CD14-positive monocyte (primary cell): Measurements from ENCODE around the gene LHFPL3. TPM values are rescaled to one million over a fixed set of nuclear protein-coding genes. Genes with fewer than 3 reads are reported as not detected.
A peak's percentile ranks its signal among the peaks of the same experiment; 100 is the strongest.

ENCODE experiments used
- DNase-seq, 3 donors: peaks; one replicate each; pipeline ENCODE4 v3.0.0-alpha.2; 2011 to 2022
- H2AFZ ChIP-seq: 2 replicates; pipeline ENCODE4 v1.6.0; 2012; ENCODE audit warnings: mild to moderate bottlenecking, low read depth, low read length, inconsistent platforms; ENCODE audit not compliant: insufficient read depth, poor library complexity, severe bottlenecking
- H3K27ac ChIP-seq, 2 donors: 1 replicate in 1 of 2; 2 replicates in 1 of 2; pipeline ENCODE4 v1.5.1; 2012 to 2013; ENCODE audit warnings: low read length in 2 of 2, control low read depth in 1 of 2, inconsistent platforms in 1 of 2, low read depth in 1 of 2, mild to moderate bottlenecking in 1 of 2
- H3K27me3 ChIP-seq, 2 donors: one replicate each; pipeline versions ENCODE4 v1.6.0 to v1.6.1; 2011 to 2013; ENCODE audit warnings: low read length in 2 of 2; ENCODE audit not compliant: control insufficient read depth in 2 of 2, insufficient read depth in 2 of 2
- H3K36me3 ChIP-seq, 2 donors: replicated peaks in 1 of 2; 1 replicate in 1 of 2; 2 replicates in 1 of 2; pipeline versions ENCODE4 v1.5.1 to v1.6.1; 2012 to 2013; ENCODE audit warnings: low read length in 2 of 2, control low read depth in 1 of 2, inconsistent platforms in 1 of 2, mild to moderate bottlenecking in 1 of 2; ENCODE audit not compliant: insufficient read depth in 2 of 2, control insufficient read depth in 1 of 2
- H3K4me1 ChIP-seq, 2 donors: 1 replicate in 1 of 2; 2 replicates in 1 of 2; pipeline versions ENCODE4 v1.5.1 to v1.6.1; 2012 to 2013; ENCODE audit warnings: low read length in 2 of 2, control low read depth in 1 of 2, inconsistent platforms in 1 of 2, mild to moderate bottlenecking in 1 of 2, moderate library complexity in 1 of 2; ENCODE audit not compliant: insufficient read depth in 2 of 2, control insufficient read depth in 1 of 2
- H3K4me2 ChIP-seq: replicated peaks from 2 replicates; pipeline ENCODE3; 2012; ENCODE audit warnings: low read length, moderate library complexity, mild to moderate bottlenecking; ENCODE audit not compliant: poor library complexity, severe bottlenecking; ENCODE audit errors: extremely low read depth
- H3K4me3 ChIP-seq, 3 experiments: fragments of 200-600 bp in 1 of 3; sonication (generic) in 1 of 3; replicated peaks in 1 of 3; 1 replicate in 2 of 3; 2 replicates in 1 of 3; pipeline ENCODE4 v1.5.1; 2011 to 2013; ENCODE audit warnings: low read length in 3 of 3, mild to moderate bottlenecking in 3 of 3, control low read depth in 2 of 3, low read depth in 2 of 3, inconsistent platforms in 1 of 3, moderate library complexity in 1 of 3
- H3K79me2 ChIP-seq: 2 replicates; pipeline ENCODE4 v1.6.0; 2012; ENCODE audit warnings: mild to moderate bottlenecking, control low read depth, inconsistent platforms, low read length, moderate library complexity; ENCODE audit not compliant: insufficient read depth
- H3K9ac ChIP-seq: 2 replicates; pipeline ENCODE4 v1.6.0; 2017; ENCODE audit warnings: low read length, mild to moderate bottlenecking; ENCODE audit not compliant: insufficient read depth, poor library complexity, severe bottlenecking
- H3K9me3 ChIP-seq, 2 donors: replicated peaks in 1 of 2; 1 replicate in 1 of 2; 2 replicates in 1 of 2; pipeline versions ENCODE4 v1.5.1 to v1.6.1; 2012 to 2013; ENCODE audit warnings: low read length in 2 of 2, control low read depth in 1 of 2; ENCODE audit not compliant: control insufficient read depth in 1 of 2, insufficient read depth in 1 of 2
- H4K20me1 ChIP-seq: 2 replicates; pipeline ENCODE4 v1.6.0; 2012; ENCODE audit warnings: mild to moderate bottlenecking, low read length, control low read depth, moderate library complexity; ENCODE audit not compliant: insufficient read depth
- H3K27ac Mint-ChIP-seq, 7 donors: one replicate each; pipeline ENCODE4 v1.8.0; 2020; ENCODE audit warnings: mild to moderate bottlenecking in 7 of 7, mixed read lengths in 7 of 7, moderate library complexity in 6 of 7, inconsistent platforms in 2 of 7
- H3K27me3 Mint-ChIP-seq, 3 donors: one replicate each; pipeline ENCODE4 v1.8.0; 2021 to 2022; ENCODE audit warnings: low read depth in 3 of 3, mild to moderate bottlenecking in 3 of 3, mixed read lengths in 3 of 3, moderate library complexity in 3 of 3, inconsistent platforms in 1 of 3
- H3K36me3 Mint-ChIP-seq, 2 donors: one replicate each; pipeline ENCODE4 v1.8.0; 2020; ENCODE audit warnings: mixed read lengths in 2 of 2, inconsistent platforms in 1 of 2, mild to moderate bottlenecking in 1 of 2
- H3K4me1 Mint-ChIP-seq: one replicate; pipeline ENCODE4 v1.8.0; 2020; ENCODE audit warnings: mild to moderate bottlenecking, mixed read lengths
- H3K4me3 Mint-ChIP-seq, 2 donors: one replicate each; pipeline ENCODE4 v1.8.0; 2020; ENCODE audit warnings: mild to moderate bottlenecking in 2 of 2, mixed read lengths in 2 of 2, moderate library complexity in 1 of 2
- H3K9me3 Mint-ChIP-seq, 7 donors: one replicate each; pipeline ENCODE4 v1.8.0; 2020 to 2022; ENCODE audit warnings: mixed read lengths in 7 of 7, mild to moderate bottlenecking in 6 of 7, moderate library complexity in 6 of 7, inconsistent platforms in 2 of 7
- CTCF ChIP-seq: fragments of 200-600 bp; IDR thresholded peaks from one replicate; pipeline ENCODE4 v1.8.0; 2022; ENCODE audit warnings: antibody characterized with exemption, mild to moderate bottlenecking
- WGBS: methylation state at CpG from one replicate; pipeline ENCODE4 v1.1.5; 2013; ENCODE audit warnings: missing lambda C conversion rate; ENCODE audit not compliant: insufficient coverage; 5-methylcytosine and 5-hydroxymethylcytosine counted together
- intact Hi-C, 2 donors: fragments of 100-400 bp; cut with micrococcal nuclease; formaldehyde crosslinking; loops; one replicate each; pipeline versions ENCODE4 v1.15.0 to v1.15.1; 2023
- polyA plus RNA-seq, 3 donors: library from polyadenylated mRNA; depleted of rRNA in 1 of 3; unstranded in 2 of 3; stranded (reverse) in 1 of 3; fragments of 300-500 nt in 2 of 3; fragments of >200 nt in 1 of 3; fragmentation: Illumina TruSeq in 2 of 3; gene quantifications; 1 replicate in 2 of 3; 2 replicates in 1 of 3; pipeline ENCODE4 v1.2.3, GENCODE V29; 2012 to 2021

Gene LHFPL3
- polyA plus RNA-seq, 3 donors, result not detected

GRCh38 chr7:104327938-104328295, 486 bp upstream of the LHFPL3 start:
- no peak for TF ChIP-seq CTCF
- no peaks in the 10 kb centered on the region for H3K79me2 ChIP-seq
- peaks cover 39 to 59% (median 45%) of the 10 kb centered on the region in 3 donors for H3K27me3 Mint-ChIP-seq
- intact Hi-C loops, result no loop called here
- no peak overlapping the region for H3K4me2 ChIP-seq
- H3K9me3 ChIP-seq, result peaks cover 0 to 5% of the 10 kb centered on the region in 2 donors
- no peak overlapping the region for H3K27ac Mint-ChIP-seq
- WGBS, result 11% methylated on average over 13 of the region's 13 CpGs
- no peak overlapping the region for H2AFZ ChIP-seq
- no peak for DNase-seq
- peak overlapping the region in 1 of 2 donors; percentile 80 for H3K4me3 Mint-ChIP-seq
- H3K9ac ChIP-seq, result no peak overlapping the region
- peaks cover 40 to 46% of the 10 kb centered on the region in 2 donors for H3K27me3 ChIP-seq
- H3K36me3 ChIP-seq, result no peaks in the 10 kb centered on the region
- H4K20me1 ChIP-seq, result no peaks in the 10 kb centered on the region
- H3K36me3 Mint-ChIP-seq, result peaks cover 0 to 2% of the 10 kb centered on the region in 2 donors
- H3K4me1 ChIP-seq, result no peaks in the 10 kb centered on the region
- H3K4me1 Mint-ChIP-seq, result peaks cover 2% of the 10 kb centered on the region
- peaks cover 0 to 13% (median 4%) of the 10 kb centered on the region in 7 donors for H3K9me3 Mint-ChIP-seq
- H3K27ac ChIP-seq, result no peak overlapping the region
- H3K4me3 ChIP-seq, result no peak overlapping the region

- Mint-ChIP-seq H3K4me3 (peak overlapping the region in 1 of 2 donors; percentile 77), H3K4me1 (peaks cover 2% of the 10 kb centered on the region), H3K27me3 (peaks cover 39 to 60% (median 46%) of the 10 kb centered on the region in 3 donors), H3K36me3 (peaks cover 0 to 2% of the 10 kb centered on the region in 2 donors), H3K9me3 (peaks cover 0 to 13% (median 4%) of the 10 kb centered on the region in 7 donors), H3K27ac (no peak overlapping the region)
- intact Hi-C loops, result no loop called here
- no peak overlapping the region for H3K27ac ChIP-seq
- TF ChIP-seq CTCF, result no peak
- H3K4me3 ChIP-seq, result no peak overlapping the region
- H4K20me1 ChIP-seq, result no peaks in the 10 kb centered on the region
- no peak overlapping the region for H2AFZ ChIP-seq
- peaks cover 40 to 46% of the 10 kb centered on the region in 2 donors for H3K27me3 ChIP-seq
- H3K4me2 ChIP-seq, result no peak overlapping the region
- H3K9ac ChIP-seq, result no peak overlapping the region
- no peak for DNase-seq
- peaks cover 0 to 5% of the 10 kb centered on the region in 2 donors for H3K9me3 ChIP-seq
- no peaks in the 10 kb centered on the region for H3K79me2 ChIP-seq
- H3K4me1 ChIP-seq, result no peaks in the 10 kb centered on the region
- H3K36me3 ChIP-seq, result no peaks in the 10 kb centered on the region
- WGBS, result 2% methylated on average over 52 of the region's 59 CpGs
These were observed 795 bp downstream of the LHFPL3 start for GRCh38 chr7:104328970-104329825.
